ENCODE measurements around the gene ANKRD22.
A peak's percentile ranks its signal among the peaks of the same experiment; 100 is the strongest.
"Not testable (repeated sequence)": the region's sequence is repeated elsewhere in the genome, so short reads cannot be mapped to it uniquely, and the experiment has no call there.

ANKRD22 gene

GRCh38 chr10:88877298-88877697, 25.7 kb upstream of the ANKRD22 start:
- DNase-seq (ENCODE audit: low spot score): no peak

GRCh38 chr10:88875081-88875480, 23.4 kb upstream of the ANKRD22 start:
- no peak for DNase-seq (ENCODE audit: low spot score)

GRCh38 chr10:88874281-88874680, 22.6 kb upstream of the ANKRD22 start:
- DNase-seq (ENCODE audit: low spot score): peak; percentile 31

- no peak for DNase-seq (ENCODE audit: low spot score)
Measured at GRCh38 chr10:88873757-88874156, 22.1 kb upstream of the ANKRD22 start.

- no peak for DNase-seq (ENCODE audit: low spot score)
Measured at GRCh38 chr10:88870089-88870488, 18.4 kb upstream of the ANKRD22 start.

GRCh38 chr10:88866454-88866853, 14.8 kb upstream of the ANKRD22 start:
- DNase-seq (ENCODE audit: low spot score): no peak

- peak; percentile 14 for DNase-seq (ENCODE audit: low spot score)
Measured at GRCh38 chr10:88865281-88865876, 13.7 kb upstream of the ANKRD22 start.

GRCh38 chr10:88861036-88861435, 9.4 kb upstream of the ANKRD22 start:
- no peak for DNase-seq (ENCODE audit: low spot score)

GRCh38 chr10:88858491-88858890, 6.8 kb upstream of the ANKRD22 start:
- DNase-seq (ENCODE audit: low spot score): no peak

- no peak for DNase-seq (ENCODE audit: low spot score)
Measured at GRCh38 chr10:88857831-88858230, 6.2 kb upstream of the ANKRD22 start.

- DNase-seq (ENCODE audit: low spot score): no peak
Measured at GRCh38 chr10:88854684-88855083, 3.0 kb upstream of the ANKRD22 start.

- no peak for DNase-seq (ENCODE audit: low spot score)
Measured at GRCh38 chr10:88853155-88853881, 1.7 kb upstream of the ANKRD22 start.

- no peak for DNase-seq (ENCODE audit: low spot score)
Measured at GRCh38 chr10:88852327-88852726, 683 bp upstream of the ANKRD22 start.

GRCh38 chr10:88850712-88851111, 932 bp downstream of the ANKRD22 start:
- no peak for DNase-seq (ENCODE audit: low spot score)

- peak; percentile 30 for DNase-seq (ENCODE audit: low spot score)
Measured at GRCh38 chr10:88849234-88849633, 2.4 kb downstream of the ANKRD22 start.

- DNase-seq (ENCODE audit: low spot score): peak; percentile 42
Measured at GRCh38 chr10:88848499-88848898, 3.1 kb downstream of the ANKRD22 start.

GRCh38 chr10:88843171-88843570, 8.5 kb downstream of the ANKRD22 start:
- DNase-seq (ENCODE audit: low spot score): no peak

GRCh38 chr10:88841316-88842111, 10.1 kb downstream of the ANKRD22 start:
- no peak for DNase-seq (ENCODE audit: low spot score)

- no peak for DNase-seq (ENCODE audit: low spot score)
Measured at GRCh38 chr10:88840881-88841280, 10.8 kb downstream of the ANKRD22 start.

- DNase-seq (ENCODE audit: low spot score): no peak
Measured at GRCh38 chr10:88840104-88840503, 11.5 kb downstream of the ANKRD22 start.

GRCh38 chr10:88838766-88839350, 12.8 kb downstream of the ANKRD22 start:
- no peak for DNase-seq (ENCODE audit: low spot score)

GRCh38 chr10:88837632-88838031, 14.0 kb downstream of the ANKRD22 start:
- DNase-seq (ENCODE audit: low spot score): not testable (repeated sequence)

GRCh38 chr10:88835910-88836221, 15.8 kb downstream of the ANKRD22 start:
- DNase-seq (ENCODE audit: low spot score): no peak

Data from AG20443 (cell line).